ENCODE results near the gene SEMA4D.

The SEMA4D gene

GRCh38 chr9:89455356-89455824 is 42.5 kb downstream of the SEMA4D start:
- no peak for DNase-seq (ENCODE audit: low read depth)
- no peak for TF ChIP-seq CTCF (conservative IDR thresholded peaks at IDR 0.05; ENCODE audit: control insufficient read depth, insufficient read depth, low read depth, low read length)
- H3K4me3 ChIP-seq (ENCODE audit: control insufficient read depth, low read depth, low read length) = no peak overlapping the region

DNA sequence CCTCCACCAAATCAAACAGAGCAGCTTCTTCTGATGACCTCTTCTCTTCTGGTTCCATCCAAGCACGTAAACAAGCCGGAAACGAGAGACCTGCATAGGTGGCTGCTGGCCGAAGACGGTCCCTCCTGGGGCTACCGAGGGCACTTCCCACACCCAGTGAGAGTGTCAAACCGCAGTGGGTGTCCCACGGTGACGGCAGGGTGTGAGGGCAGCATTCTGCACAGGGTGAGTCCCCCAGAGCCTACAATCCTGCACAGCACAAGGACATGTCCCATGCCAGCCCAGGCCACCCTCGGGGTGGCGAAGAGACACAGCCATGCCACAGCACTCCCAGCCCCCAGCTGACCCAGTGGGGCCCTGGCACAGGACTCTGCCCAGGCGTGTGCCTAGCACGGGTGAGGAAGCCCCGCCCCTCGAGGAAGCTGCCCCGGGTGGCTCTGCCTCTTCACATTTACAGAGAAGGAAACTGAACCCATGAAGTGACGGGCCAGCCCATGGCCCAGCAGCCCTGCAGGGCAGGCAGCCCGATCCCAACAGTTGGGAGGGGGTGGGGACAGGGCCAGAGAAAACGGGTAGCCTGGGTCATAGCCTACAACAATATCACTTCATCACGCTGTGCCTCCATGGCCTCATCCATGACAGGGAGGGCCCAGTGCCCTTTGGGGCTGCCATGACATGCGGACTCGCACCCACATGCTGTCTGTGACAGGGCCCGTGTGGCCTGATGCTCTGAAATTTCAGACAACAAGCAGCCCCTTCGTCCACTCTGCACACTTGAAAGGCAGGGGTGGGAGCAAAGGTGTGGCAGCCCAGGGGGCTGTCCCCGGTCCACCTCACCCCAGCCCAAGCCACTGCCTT is 43.2 kb downstream of the SEMA4D start:
- no peak for DNase-seq (ENCODE audit: low read depth)
- TF ChIP-seq CTCF (conservative IDR thresholded peaks at IDR 0.05; ENCODE audit: control insufficient read depth, insufficient read depth, low read depth, low read length) = no peak
- no peak overlapping the region for H3K4me3 ChIP-seq (ENCODE audit: control insufficient read depth, low read depth, low read length)

GRCh38 chr9:89453452-89453851 is 44.5 kb downstream of the SEMA4D start:
- H3K4me3 ChIP-seq (ENCODE audit: control insufficient read depth, low read depth, low read length) = no peak overlapping the region
- TF ChIP-seq CTCF (conservative IDR thresholded peaks at IDR 0.05; ENCODE audit: control insufficient read depth, insufficient read depth, low read depth, low read length) = no peak
- no peak for DNase-seq (ENCODE audit: low read depth)

- no peak for TF ChIP-seq CTCF (conservative IDR thresholded peaks at IDR 0.05; ENCODE audit: control insufficient read depth, insufficient read depth, low read depth, low read length)
- no peak overlapping the region for H3K4me3 ChIP-seq (ENCODE audit: control insufficient read depth, low read depth, low read length)
- DNase-seq (ENCODE audit: low read depth) = no peak
Measured at GRCh38 chr9:89452561-89452960, 45.4 kb downstream of the SEMA4D start.

DNA sequence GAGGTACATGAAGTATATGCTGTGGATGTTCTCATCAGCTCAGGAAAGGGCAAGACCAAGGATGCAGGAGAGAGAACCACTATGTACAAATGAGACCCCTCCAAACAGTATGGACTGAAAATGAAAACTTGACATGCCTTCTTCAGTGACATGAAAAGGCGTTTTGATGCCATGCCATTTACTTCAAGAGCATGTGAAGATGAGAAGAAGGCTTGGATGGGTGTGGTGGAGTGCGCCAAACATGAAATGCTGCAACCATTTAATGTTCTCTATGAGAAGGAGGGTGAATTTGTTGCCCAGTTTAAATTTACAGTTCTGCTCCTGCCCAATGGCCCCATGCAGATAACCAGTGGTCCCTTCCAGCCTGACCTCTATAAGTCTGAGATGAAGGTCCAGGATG is 47.7 kb downstream of the SEMA4D start:
- H3K4me3 ChIP-seq (ENCODE audit: control insufficient read depth, low read depth, low read length) = no peak overlapping the region
- TF ChIP-seq CTCF (conservative IDR thresholded peaks at IDR 0.05; ENCODE audit: control insufficient read depth, insufficient read depth, low read depth, low read length) = no peak
- no peak for DNase-seq (ENCODE audit: low read depth)

GRCh38 chr9:89449261-89449671 is 48.6 kb downstream of the SEMA4D start:
- DNase-seq (ENCODE audit: low read depth) = no peak
- no peak overlapping the region for H3K4me3 ChIP-seq (ENCODE audit: control insufficient read depth, low read depth, low read length)
- no peak for TF ChIP-seq CTCF (conservative IDR thresholded peaks at IDR 0.05; ENCODE audit: control insufficient read depth, insufficient read depth, low read depth, low read length)

Measured in fibroblast of mammary gland (primary cell).